HG02938 (cell line): ENCODE results near the gene CRLF1.
"Not testable (repeated sequence)": the region's sequence is repeated elsewhere in the genome, so short reads cannot be mapped to it uniquely, and the experiment has no call there.

Source experiments
- ATAC-seq: cut with Tn5 transposase; IDR thresholded peaks from one replicate; pipeline ENCODE4 v1.9.1; 2021; ENCODE audit warnings: mild to moderate bottlenecking, moderate library complexity; ENCODE audit not compliant: unreplicated experiment

Gene CRLF1

GRCh38 chr19:18609717-18610051 is 3.1 kb upstream of the CRLF1 start:
- ATAC-seq = no peak

GRCh38 chr19:18608805-18609716 is 2.5 kb upstream of the CRLF1 start:
- no peak for ATAC-seq

GRCh38 chr19:18608102-18608804 is 1.7 kb upstream of the CRLF1 start:
- no peak for ATAC-seq

- ATAC-seq = no peak
Measured at GRCh38 chr19:18607226-18608101, 865 bp upstream of the CRLF1 start.

GRCh38 chr19:18605546-18606280 is 886 bp downstream of the CRLF1 start:
- ATAC-seq = no peak

- ATAC-seq = no peak
Measured at GRCh38 chr19:18605196-18605545, 1.4 kb downstream of the CRLF1 start.

DNA sequence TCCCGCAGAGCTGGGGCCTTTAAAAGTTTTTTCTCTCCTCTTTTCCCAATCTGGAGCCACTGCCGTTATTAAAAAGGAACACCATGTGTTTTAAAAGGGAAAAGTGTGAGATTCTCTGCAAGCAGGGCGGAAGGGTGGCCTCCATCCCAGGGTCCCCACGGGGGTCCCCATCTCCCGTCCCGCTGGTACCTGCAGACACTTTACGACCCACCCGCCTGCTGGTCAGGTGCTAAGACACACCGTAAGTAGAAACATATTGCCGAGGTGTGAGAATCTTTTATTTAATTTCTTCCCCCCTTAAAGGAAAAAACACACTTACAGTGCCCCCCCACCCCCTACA is 1.8 kb downstream of the CRLF1 start:
- ATAC-seq = no peak

- no peak for ATAC-seq
Measured at GRCh38 chr19:18603958-18604819, 2.4 kb downstream of the CRLF1 start.

DNA sequence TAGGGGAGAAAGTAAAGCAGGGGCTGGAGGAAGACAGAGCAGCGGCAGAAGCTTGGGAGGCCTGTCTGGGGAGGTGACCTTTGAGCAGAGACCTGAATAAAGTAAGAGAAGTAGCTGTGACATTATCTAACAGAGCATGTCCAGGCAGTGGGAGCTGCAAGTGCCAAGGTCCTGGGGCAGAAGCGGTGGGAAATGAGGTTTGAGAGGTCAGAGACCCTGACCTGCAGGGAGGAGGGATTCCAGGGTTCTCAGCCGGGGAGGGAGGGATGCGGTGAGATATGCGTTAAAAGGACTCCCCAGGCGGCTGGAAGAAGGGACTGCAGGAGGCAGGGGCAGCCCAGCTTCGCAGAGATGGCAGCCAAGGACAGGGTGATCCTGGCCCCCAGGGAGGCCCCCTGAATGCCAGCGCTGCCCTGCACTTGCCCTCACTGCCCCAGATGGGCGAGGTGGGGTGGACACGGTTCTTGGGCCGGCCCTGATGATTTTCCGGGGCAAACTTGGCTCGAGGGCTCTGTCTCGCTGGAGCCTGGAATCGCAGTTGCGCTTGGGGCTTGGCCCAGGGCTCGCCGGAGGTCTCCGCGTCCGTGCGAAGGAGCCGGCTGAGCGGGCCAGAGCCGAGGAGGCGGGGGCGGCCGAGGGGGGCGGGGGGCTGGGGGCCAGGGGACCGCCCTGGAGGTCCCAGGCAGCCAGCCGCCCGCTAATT is 3.2 kb downstream of the CRLF1 start:
- ATAC-seq = no peak

DNA sequence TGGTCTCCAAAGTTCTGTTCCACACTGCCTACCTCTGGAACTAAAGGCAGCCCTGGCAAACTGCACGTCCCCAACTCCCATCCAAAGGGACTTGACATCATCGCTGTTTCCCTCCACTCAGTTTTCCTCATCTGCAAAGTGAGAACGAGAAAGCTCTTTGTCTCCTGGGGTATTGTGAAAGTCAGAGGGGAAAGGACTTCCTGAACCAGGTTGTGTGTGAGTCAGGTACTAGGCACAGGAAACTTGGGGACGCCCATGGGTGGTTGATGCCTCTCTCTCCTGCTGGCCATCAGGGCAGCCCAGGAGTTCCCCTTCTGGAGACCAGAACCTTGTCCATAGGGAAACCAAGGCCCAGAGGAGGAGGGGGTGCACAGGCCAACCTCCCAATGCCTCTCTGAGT is 4.7 kb downstream of the CRLF1 start:
- no peak for ATAC-seq

DNA sequence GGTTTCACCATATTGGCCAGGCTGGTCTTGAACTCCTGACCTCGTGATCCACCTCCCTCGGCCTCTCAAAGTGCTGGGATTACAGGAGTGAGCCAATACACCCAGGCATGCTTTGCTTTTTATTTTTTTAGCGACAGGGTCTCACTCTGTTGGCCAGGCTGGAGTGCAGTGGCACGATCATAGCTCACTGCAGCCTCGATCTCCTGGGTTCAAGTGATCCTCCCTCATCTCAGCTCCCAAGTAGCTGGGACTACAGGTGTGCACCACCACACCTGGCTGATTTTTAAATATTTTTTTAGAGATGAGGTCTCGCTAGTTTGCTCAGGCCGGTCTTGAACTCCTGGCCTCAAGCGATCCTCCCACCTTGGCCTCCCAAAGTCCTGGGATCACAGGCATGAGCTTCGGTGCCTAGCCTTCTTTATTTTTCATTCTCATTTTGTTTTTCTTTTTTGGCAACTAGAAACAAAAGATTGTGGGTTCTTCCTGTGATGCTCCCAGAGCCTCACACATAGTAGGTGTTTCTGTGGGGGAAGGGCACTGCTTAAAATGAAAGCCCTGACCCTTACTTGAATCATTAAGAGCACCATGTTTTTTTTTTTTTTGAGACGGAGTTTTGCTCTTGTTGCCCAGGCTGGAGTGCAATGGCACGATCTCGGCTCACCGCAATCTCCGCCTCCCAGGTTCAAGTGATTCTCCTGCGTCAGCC is 5.8 kb downstream of the CRLF1 start:
- not testable (repeated sequence) for ATAC-seq

GRCh38 chr19:18599485-18599884 is 7.1 kb downstream of the CRLF1 start:
- no peak for ATAC-seq

GRCh38 chr19:18597809-18598660 is 8.6 kb downstream of the CRLF1 start:
- no peak for ATAC-seq

- no peak for ATAC-seq
Measured at GRCh38 chr19:18596752-18597157, 9.8 kb downstream of the CRLF1 start.

DNA sequence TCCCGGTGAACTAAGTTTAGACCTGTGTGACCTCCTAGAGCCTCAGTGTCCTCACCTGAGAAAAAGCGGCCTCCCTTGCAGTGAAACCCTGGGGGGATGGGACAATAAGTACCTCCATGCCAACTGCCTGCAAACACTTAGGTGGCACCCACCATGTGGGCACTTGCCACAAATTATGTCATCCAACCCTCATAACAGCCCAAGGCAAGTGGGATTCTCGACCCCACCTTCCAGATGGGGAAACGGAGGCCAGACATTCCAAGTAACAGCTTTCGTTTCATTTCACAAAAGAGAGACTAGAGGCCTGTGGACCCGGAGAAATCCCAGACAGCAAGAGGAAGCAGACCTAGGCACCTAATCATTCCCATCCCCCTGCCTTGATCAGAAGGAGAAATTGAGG is 11.1 kb downstream of the CRLF1 start:
- no peak for ATAC-seq

GRCh38 chr19:18594824-18595373 is 11.7 kb downstream of the CRLF1 start:
- ATAC-seq = no peak

GRCh38 chr19:18594096-18594823 is 12.3 kb downstream of the CRLF1 start:
- no peak for ATAC-seq
